HEK293T (cell line): Measurements from ENCODE around the gene CSNK2A3.

Experiments used
- BHLHE40 ChIP-seq: fragments of 450-650 bp; IDR thresholded peaks from 2 replicates; pipeline ENCODE4 v1.6.1; 2016; ENCODE audit warnings: mild to moderate bottlenecking, moderate library complexity, borderline replicate concordance
- CTBP1 ChIP-seq: fragments of 450-650 bp; IDR thresholded peaks from 2 replicates; pipeline ENCODE4 v1.6.1; 2016; ENCODE audit warnings: borderline replicate concordance
- FOXA1 ChIP-seq: fragments of 450-650 bp; IDR thresholded peaks from 2 replicates; pipeline ENCODE4 v1.6.1; 2016; ENCODE audit warnings: mild to moderate bottlenecking
- FOXK2 ChIP-seq: fragments of 450-650 bp; IDR thresholded peaks from 2 replicates; pipeline ENCODE4 v1.6.1; 2016; ENCODE audit warnings: mild to moderate bottlenecking
- HDGF ChIP-seq: fragments of 450-650 bp; IDR thresholded peaks from 2 replicates; pipeline ENCODE4 v1.6.1; 2017; ENCODE audit warnings: antibody characterized with exemption, borderline replicate concordance
- LEF1 ChIP-seq: fragments of 450-650 bp; IDR thresholded peaks from 2 replicates; pipeline ENCODE4 v1.6.1; 2017; ENCODE audit warnings: mild to moderate bottlenecking, borderline replicate concordance
- NFRKB ChIP-seq: fragments of 450-650 bp; IDR thresholded peaks from 2 replicates; pipeline ENCODE4 v1.6.1; 2016; ENCODE audit warnings: mild to moderate bottlenecking, moderate library complexity
- SUZ12 ChIP-seq: fragments of 450-650 bp; IDR thresholded peaks from 2 replicates; pipeline ENCODE4 v1.6.1; 2016; ENCODE audit warnings: mild to moderate bottlenecking
- TARDBP ChIP-seq: fragments of 450-650 bp; IDR thresholded peaks from 2 replicates; pipeline ENCODE4 v1.6.1; 2016

GRCh38 chr11:11394241-11394640, 41.2 kb upstream of the CSNK2A3 start:
- TF ChIP-seq CTBP1, result no peak
- no peak for TF ChIP-seq BHLHE40
- TF ChIP-seq TARDBP, result no peak
- no peak for TF ChIP-seq NFRKB
- no peak for TF ChIP-seq FOXK2
- no peak for TF ChIP-seq LEF1
- no peak for TF ChIP-seq HDGF
- TF ChIP-seq FOXA1, result no peak
- TF ChIP-seq SUZ12, result no peak
